ENCODE data around the gene BACE2.

BACE2 gene

DNA sequence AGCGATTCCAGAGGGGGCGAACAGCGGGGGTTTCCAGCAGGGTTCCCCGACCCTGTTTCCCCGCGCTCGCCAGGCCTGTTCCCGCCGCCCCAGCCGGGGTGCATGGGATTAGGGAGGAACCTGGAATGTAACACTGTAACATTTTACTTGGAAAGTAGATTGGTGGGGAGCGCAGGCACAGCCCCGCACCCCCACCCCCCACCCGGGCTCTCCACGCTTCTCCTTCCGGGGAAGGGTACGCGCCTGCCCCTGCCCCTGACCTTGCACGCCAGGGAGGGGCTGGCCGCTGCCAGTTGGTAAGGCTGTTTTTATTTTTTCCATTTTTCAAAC lies 149.1 kb downstream of the BACE2 start:
- WGBS, 2 experiments, result 5 to 7% methylated on average over 19 of the region's 19 CpGs
- Histone ChIP-seq H3K27ac (ENCODE audit: insufficient read depth, low read depth, low read length, poor library complexity, severe bottlenecking) (no peak overlapping the region), H3K4me3 (ENCODE audit: insufficient read depth, low read depth, low read length) (peak overlapping the region; percentile 41), H3K9me3 (ENCODE audit: control insufficient read depth, low read length) (no peaks in the 10 kb centered on the region), H3K4me1 (ENCODE audit: control insufficient read depth, insufficient read depth, low read length) (peaks cover under 1% of the 10 kb centered on the region), H3K36me3 (ENCODE audit: control insufficient read depth, insufficient read depth, low read length) (no peaks in the 10 kb centered on the region), H3K27me3 (ENCODE audit: control insufficient read depth, insufficient read depth, low read length, poor library complexity, severe bottlenecking) (peaks cover 36% of the 10 kb centered on the region)

GRCh38 chr21:41317458-41317857 lies 149.5 kb downstream of the BACE2 start:
- peak overlapping the region; percentile 41 for H3K4me3 ChIP-seq (ENCODE audit: insufficient read depth, low read depth, low read length)

DNA sequence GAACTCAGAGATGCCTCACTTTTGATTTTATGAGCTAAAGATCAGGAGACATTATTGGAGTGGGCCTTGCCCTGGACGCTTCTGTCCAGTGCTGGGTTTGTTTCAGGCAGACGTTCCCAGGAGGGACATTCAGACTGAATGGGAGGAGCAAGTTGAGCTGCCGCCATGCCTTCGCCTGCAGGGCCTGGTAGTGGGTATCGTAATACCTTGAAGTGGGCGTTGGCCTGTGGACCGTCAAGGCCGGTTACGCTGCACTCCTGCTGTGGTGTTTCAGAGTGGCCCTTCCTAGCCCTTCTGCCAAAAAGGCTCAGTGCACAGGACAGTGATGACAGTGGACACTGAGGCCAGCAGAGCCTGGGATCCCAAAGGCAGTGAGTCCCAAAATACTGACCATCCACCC lies 150.3 kb downstream of the BACE2 start:
- no peak overlapping the region for H3K27ac ChIP-seq (ENCODE audit: insufficient read depth, low read depth, low read length, poor library complexity, severe bottlenecking)
- H3K4me1 ChIP-seq (ENCODE audit: control insufficient read depth, insufficient read depth, low read length), result peaks cover 8% of the 10 kb centered on the region
- no peaks in the 10 kb centered on the region for H3K36me3 ChIP-seq (ENCODE audit: control insufficient read depth, insufficient read depth, low read length)
- no peak overlapping the region for H3K4me3 ChIP-seq (ENCODE audit: insufficient read depth, low read depth, low read length)
- H3K27me3 ChIP-seq (ENCODE audit: control insufficient read depth, insufficient read depth, low read length, poor library complexity, severe bottlenecking), result peaks cover 36% of the 10 kb centered on the region
- H3K9me3 ChIP-seq (ENCODE audit: control insufficient read depth, low read length), result no peaks in the 10 kb centered on the region
- 90 to 91% methylated on average over 9 of the region's 9 CpGs for WGBS, 2 experiments

More at GRCh38 chr21:41317458-41317857, 149.5 kb downstream of the BACE2 start:
- peaks cover 36% of the 10 kb centered on the region for H3K27me3 ChIP-seq (ENCODE audit: control insufficient read depth, insufficient read depth, low read length, poor library complexity, severe bottlenecking)
- no peaks in the 10 kb centered on the region for H3K9me3 ChIP-seq (ENCODE audit: control insufficient read depth, low read length)
- 79% methylated on average over 10 of the region's 10 CpGs for WGBS, 2 experiments
- H3K27ac ChIP-seq (ENCODE audit: insufficient read depth, low read depth, low read length, poor library complexity, severe bottlenecking), result no peak overlapping the region
- peaks cover 5% of the 10 kb centered on the region for H3K4me1 ChIP-seq (ENCODE audit: control insufficient read depth, insufficient read depth, low read length)
- H3K36me3 ChIP-seq (ENCODE audit: control insufficient read depth, insufficient read depth, low read length), result no peaks in the 10 kb centered on the region

DNA sequence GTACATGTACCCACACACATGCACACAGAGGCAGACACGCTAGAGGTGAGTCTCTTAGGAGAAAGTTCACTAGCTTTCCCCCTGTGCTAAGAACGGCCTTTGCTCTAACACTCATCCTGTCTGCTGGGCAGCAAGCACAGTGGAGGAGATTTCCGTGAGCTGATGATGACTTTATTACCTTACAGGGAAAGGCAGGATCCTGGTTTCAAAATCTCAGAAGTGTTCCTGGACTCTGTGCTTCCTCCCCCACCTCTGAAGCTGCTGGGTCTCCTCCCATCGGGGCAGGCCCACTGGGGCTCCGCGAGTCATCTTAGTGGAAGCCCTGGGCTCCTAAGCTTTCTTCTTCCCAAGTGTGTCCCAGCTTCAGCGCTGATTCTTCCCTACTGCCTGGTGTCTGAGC lies 151.3 kb downstream of the BACE2 start:
- WGBS, 2 experiments, result 85 to 88% methylated on average over 7 of the region's 7 CpGs

DNA sequence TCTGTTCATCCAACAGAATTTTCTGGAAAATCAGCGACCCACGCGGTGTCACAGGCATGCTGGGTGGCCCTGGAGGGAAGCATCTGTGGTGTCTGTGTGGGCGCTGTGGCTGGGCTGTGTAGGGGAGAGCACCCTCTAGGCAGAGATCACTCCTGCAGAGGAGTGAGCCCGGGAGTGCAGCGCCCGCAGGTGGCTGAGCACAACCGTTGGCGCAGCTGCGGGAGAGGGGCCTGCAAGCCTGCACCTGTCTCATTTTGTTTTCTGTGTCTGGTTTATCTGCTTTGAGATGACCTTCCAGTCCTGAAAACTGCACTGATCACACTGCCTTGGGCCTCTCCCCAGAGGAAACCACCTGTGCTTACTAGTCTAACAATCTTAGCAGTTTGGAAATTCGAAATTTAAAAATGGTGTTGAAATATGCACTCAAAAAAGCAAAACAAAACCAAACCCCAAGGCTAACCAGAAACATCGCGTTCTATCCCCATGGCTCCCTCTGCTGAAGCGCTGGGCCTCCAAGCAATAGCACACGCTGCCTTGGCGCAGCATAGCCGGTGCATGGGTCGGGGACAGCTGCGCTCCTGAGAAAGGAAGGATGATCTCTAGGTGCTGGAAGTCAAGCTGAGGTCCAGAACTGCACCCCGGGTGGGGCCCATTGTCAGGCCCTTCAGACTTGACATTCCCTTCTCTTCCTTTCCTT lies 153.4 kb downstream of the BACE2 start:
- WGBS, 2 experiments, result 89 to 92% methylated on average over 20 of the region's 20 CpGs
- Histone ChIP-seq H3K4me3 (ENCODE audit: insufficient read depth, low read depth, low read length) (no peak overlapping the region), H3K4me1 (ENCODE audit: control insufficient read depth, insufficient read depth, low read length) (peaks cover 8% of the 10 kb centered on the region), H3K27ac (ENCODE audit: insufficient read depth, low read depth, low read length, poor library complexity, severe bottlenecking) (no peak overlapping the region), H3K36me3 (ENCODE audit: control insufficient read depth, insufficient read depth, low read length) (no peaks in the 10 kb centered on the region), H3K27me3 (ENCODE audit: control insufficient read depth, insufficient read depth, low read length, poor library complexity, severe bottlenecking) (peaks cover 19% of the 10 kb centered on the region), H3K9me3 (ENCODE audit: control insufficient read depth, low read length) (no peaks in the 10 kb centered on the region)

More for the DNA sequence above, 151.3 kb downstream of the BACE2 start:
- H3K9me3 ChIP-seq (ENCODE audit: control insufficient read depth, low read length), result no peaks in the 10 kb centered on the region
- no peaks in the 10 kb centered on the region for H3K36me3 ChIP-seq (ENCODE audit: control insufficient read depth, insufficient read depth, low read length)
- no peak overlapping the region for H3K27ac ChIP-seq (ENCODE audit: insufficient read depth, low read depth, low read length, poor library complexity, severe bottlenecking)
- peaks cover 36% of the 10 kb centered on the region for H3K27me3 ChIP-seq (ENCODE audit: control insufficient read depth, insufficient read depth, low read length, poor library complexity, severe bottlenecking)
- no peak overlapping the region for H3K4me3 ChIP-seq (ENCODE audit: insufficient read depth, low read depth, low read length)
- H3K4me1 ChIP-seq (ENCODE audit: control insufficient read depth, insufficient read depth, low read length), result peaks cover 8% of the 10 kb centered on the region

- peaks cover 13% of the 10 kb centered on the region for H3K27me3 ChIP-seq (ENCODE audit: control insufficient read depth, insufficient read depth, low read length, poor library complexity, severe bottlenecking)
These were observed 154.0 kb downstream of the BACE2 start for GRCh38 chr21:41321908-41322495.

DNA sequence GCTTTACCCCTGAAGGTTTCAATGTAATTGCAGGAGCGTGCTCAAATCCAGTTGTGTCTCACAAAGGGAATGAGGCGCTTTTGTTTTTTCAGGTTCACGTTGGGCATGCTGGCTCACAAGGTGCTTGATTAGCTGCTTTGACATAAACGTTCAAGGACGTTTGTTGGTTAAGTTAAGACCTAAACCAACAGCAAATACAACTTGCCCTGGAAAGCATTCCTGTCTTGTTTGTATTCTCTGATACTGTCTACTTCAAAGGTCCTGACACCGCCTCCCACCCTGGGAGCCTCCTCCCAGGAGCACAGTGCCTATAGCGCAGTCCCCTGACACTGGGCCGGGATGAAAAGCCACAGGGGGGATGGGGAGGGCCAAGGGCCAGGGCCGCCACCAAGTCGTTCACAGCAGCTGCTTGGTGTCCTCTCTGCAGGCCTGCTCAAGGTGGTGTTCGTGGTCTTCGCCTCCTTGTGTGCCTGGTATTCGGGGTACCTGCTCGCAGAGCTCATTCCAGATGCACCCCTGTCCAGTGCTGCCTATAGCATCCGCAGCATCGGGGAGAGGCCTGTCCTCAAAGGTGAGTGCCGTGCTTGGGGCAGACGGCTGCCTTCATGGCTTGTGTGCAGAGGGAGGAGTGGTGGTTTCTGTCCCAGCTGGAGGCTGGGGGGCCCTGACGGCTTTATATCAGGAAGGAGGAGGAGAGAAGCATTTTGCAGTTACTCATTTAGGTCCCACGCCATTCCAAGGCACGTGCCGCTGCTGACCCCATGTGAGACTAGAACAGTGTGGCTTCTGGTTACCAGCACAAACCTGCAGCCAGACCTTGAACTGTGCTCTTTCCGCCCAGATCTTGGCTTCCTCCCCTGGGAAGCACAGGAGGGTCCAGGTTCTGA lies 154.8 kb downstream of the BACE2 start:
- Histone ChIP-seq H3K36me3 (ENCODE audit: control insufficient read depth, insufficient read depth, low read length) (no peaks in the 10 kb centered on the region), H3K27ac (ENCODE audit: insufficient read depth, low read depth, low read length, poor library complexity, severe bottlenecking) (no peak overlapping the region), H3K4me3 (ENCODE audit: insufficient read depth, low read depth, low read length) (no peak overlapping the region), H3K27me3 (ENCODE audit: control insufficient read depth, insufficient read depth, low read length, poor library complexity, severe bottlenecking) (peaks cover 6% of the 10 kb centered on the region), H3K4me1 (ENCODE audit: control insufficient read depth, insufficient read depth, low read length) (peaks cover 8% of the 10 kb centered on the region), H3K9me3 (ENCODE audit: control insufficient read depth, low read length) (no peaks in the 10 kb centered on the region)
- 79 to 81% methylated on average over 23 of the region's 23 CpGs for WGBS, 2 experiments

More at GRCh38 chr21:41321908-41322495, 154.0 kb downstream of the BACE2 start:
- no peaks in the 10 kb centered on the region for H3K9me3 ChIP-seq (ENCODE audit: control insufficient read depth, low read length)
- no peaks in the 10 kb centered on the region for H3K36me3 ChIP-seq (ENCODE audit: control insufficient read depth, insufficient read depth, low read length)
- WGBS, 2 experiments, result 81 to 85% methylated on average over 7 of the region's 7 CpGs
- H3K27ac ChIP-seq (ENCODE audit: insufficient read depth, low read depth, low read length, poor library complexity, severe bottlenecking), result no peak overlapping the region
- peaks cover 8% of the 10 kb centered on the region for H3K4me1 ChIP-seq (ENCODE audit: control insufficient read depth, insufficient read depth, low read length)
- H3K4me3 ChIP-seq (ENCODE audit: insufficient read depth, low read depth, low read length), result no peak overlapping the region

DNA sequence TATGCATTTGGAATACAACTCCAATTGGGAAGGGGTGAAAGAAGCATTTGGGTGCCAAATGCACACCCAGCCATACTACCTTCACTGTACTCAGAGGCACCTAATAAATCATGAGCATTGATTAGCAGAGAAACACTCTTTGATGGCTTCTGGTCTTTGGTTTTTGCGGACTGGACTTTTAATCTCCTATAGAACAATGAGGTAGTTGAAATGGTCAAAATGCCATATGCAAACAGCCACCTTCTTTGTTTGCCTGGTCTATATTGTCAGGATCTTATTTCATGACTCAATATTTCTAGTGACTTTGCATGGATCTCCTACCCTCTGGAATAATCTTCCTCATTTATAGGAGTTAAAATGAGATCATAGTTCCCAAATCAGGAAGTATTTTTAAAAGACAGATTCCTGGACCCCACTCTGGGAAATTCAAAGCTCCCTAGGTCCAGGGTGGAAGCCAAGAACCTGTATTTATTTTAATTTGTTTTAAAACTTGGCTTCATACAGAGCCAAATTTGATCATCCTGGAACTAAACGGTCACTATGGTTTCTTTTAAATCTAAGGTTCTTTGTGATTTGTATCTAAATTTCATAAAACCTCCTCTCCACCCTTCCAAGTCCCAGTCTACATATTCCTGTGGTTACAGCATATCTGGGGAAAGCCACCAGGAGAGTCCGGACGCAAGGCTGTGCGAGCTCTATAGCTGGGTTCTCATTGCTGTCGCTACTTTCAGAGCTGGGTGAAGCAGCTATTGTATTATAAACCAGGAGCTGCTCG lies 157.4 kb downstream of the BACE2 start:
- H3K36me3 ChIP-seq (ENCODE audit: control insufficient read depth, insufficient read depth, low read length), result no peaks in the 10 kb centered on the region
- peaks cover 8% of the 10 kb centered on the region for H3K4me1 ChIP-seq (ENCODE audit: control insufficient read depth, insufficient read depth, low read length)
- no peak overlapping the region for H3K4me3 ChIP-seq (ENCODE audit: insufficient read depth, low read depth, low read length)
- WGBS, 2 experiments, result 94 to 96% methylated on average over 6 to 7 of the region's 7 CpGs
- no peak overlapping the region for H3K27ac ChIP-seq (ENCODE audit: insufficient read depth, low read depth, low read length, poor library complexity, severe bottlenecking)
- no peaks in the 10 kb centered on the region for H3K9me3 ChIP-seq (ENCODE audit: control insufficient read depth, low read length)
- no peaks in the 10 kb centered on the region for H3K27me3 ChIP-seq (ENCODE audit: control insufficient read depth, insufficient read depth, low read length, poor library complexity, severe bottlenecking)

- WGBS, 2 experiments, result 94% methylated on average over 13 of the region's 13 CpGs
- Histone ChIP-seq H3K27ac (ENCODE audit: insufficient read depth, low read depth, low read length, poor library complexity, severe bottlenecking) (no peak overlapping the region), H3K4me3 (ENCODE audit: insufficient read depth, low read depth, low read length) (no peak overlapping the region), H3K4me1 (ENCODE audit: control insufficient read depth, insufficient read depth, low read length) (peaks cover 8% of the 10 kb centered on the region), H3K9me3 (ENCODE audit: control insufficient read depth, low read length) (no peaks in the 10 kb centered on the region), H3K27me3 (ENCODE audit: control insufficient read depth, insufficient read depth, low read length, poor library complexity, severe bottlenecking) (no peaks in the 10 kb centered on the region), H3K36me3 (ENCODE audit: control insufficient read depth, insufficient read depth, low read length) (no peaks in the 10 kb centered on the region)
These were observed 158.6 kb downstream of the BACE2 start for GRCh38 chr21:41326414-41327080.
